Superior temporal gyrus (tissue), 1 donor: ENCODE measurements around the gene WFDC10A.
"Not testable (repeated sequence)": the region's sequence is repeated elsewhere in the genome, so short reads cannot be mapped to it uniquely, and the experiment has no call there.

Experiments used
- DNase-seq: peaks from one replicate; pipeline ENCODE4 v3.0.0-alpha.2; 2016; ENCODE audit errors: extremely low spot score

The WFDC10A gene

GRCh38 chr20:45629496-45630100 lies at the start of gene WFDC10A:
WFDC10A (plus strand) TSS chr20:45629739; CDS start chr20:45629814, 75 bp downstream.
- peak; percentile 20 for DNase-seq

- no peak for DNase-seq
Measured at GRCh38 chr20:45581702-45582101, 47.8 kb upstream of the WFDC10A start.

GRCh38 chr20:45583502-45583901 lies 46.0 kb upstream of the WFDC10A start:
- DNase-seq: no peak

GRCh38 chr20:45584294-45584693 lies 45.2 kb upstream of the WFDC10A start:
- DNase-seq: not testable (repeated sequence)

- DNase-seq: not testable (repeated sequence)
Measured at GRCh38 chr20:45585986-45586385, 43.6 kb upstream of the WFDC10A start.

- no peak for DNase-seq
Measured at GRCh38 chr20:45588800-45589199, 40.7 kb upstream of the WFDC10A start.

GRCh38 chr20:45589725-45590124 lies 39.8 kb upstream of the WFDC10A start:
- peak; percentile 19 for DNase-seq

- peak; percentile 55 for DNase-seq
Measured at GRCh38 chr20:45592574-45593189, 36.9 kb upstream of the WFDC10A start.

GRCh38 chr20:45593498-45593897 lies 36.0 kb upstream of the WFDC10A start:
- no peak for DNase-seq

- no peak for DNase-seq
Measured at GRCh38 chr20:45595235-45595634, 34.3 kb upstream of the WFDC10A start.

- no peak for DNase-seq
Measured at GRCh38 chr20:45607810-45608209, 21.7 kb upstream of the WFDC10A start.

- DNase-seq: no peak
Measured at GRCh38 chr20:45611054-45611453, 18.5 kb upstream of the WFDC10A start.

- DNase-seq: no peak
Measured at GRCh38 chr20:45612314-45612713, 17.2 kb upstream of the WFDC10A start.

- DNase-seq: no peak
Measured at GRCh38 chr20:45617591-45617990, 11.9 kb upstream of the WFDC10A start.

GRCh38 chr20:45621593-45621992 lies 7.9 kb upstream of the WFDC10A start:
- DNase-seq: no peak

GRCh38 chr20:45626540-45626939 lies 3.0 kb upstream of the WFDC10A start:
- DNase-seq: no peak

- DNase-seq: no peak
Measured at GRCh38 chr20:45630371-45630770, 832 bp downstream of the WFDC10A start.

- DNase-seq: no peak
Measured at GRCh38 chr20:45631184-45631583, 1.6 kb downstream of the WFDC10A start, which contains the start of gene WFDC9. WFDC9 (minus strand) TSS chr20:45631284; CDS start chr20:45610181, 21,103 bp downstream.

GRCh38 chr20:45636513-45636912 lies 7.0 kb downstream of the WFDC10A start:
- no peak for DNase-seq

- no peak for DNase-seq
Measured at GRCh38 chr20:45639687-45640086, 10.1 kb downstream of the WFDC10A start.

GRCh38 chr20:45641076-45641475 lies 11.5 kb downstream of the WFDC10A start:
- not testable (repeated sequence) for DNase-seq

GRCh38 chr20:45645869-45646268 lies 16.3 kb downstream of the WFDC10A start:
- not testable (repeated sequence) for DNase-seq

- no peak for DNase-seq
Measured at GRCh38 chr20:45646875-45647274, 17.3 kb downstream of the WFDC10A start.
